ENCODE results near the gene DNAH2. TPM values are rescaled to one million over a fixed set of nuclear protein-coding genes. Genes with fewer than 3 reads are reported as not detected.
A peak's percentile ranks its signal among the peaks of the same experiment; 100 is the strongest.

Gene DNAH2
- total and polyA plus RNA-seq, 9 of the 15 experiments (the other 6 are each of a cell fraction or from before 2014, with no cell fraction given), result 0.03 TPM; not detected in 8

- TF ChIP-seq ZNF609 (CRISPR knock-in tag; IDR thresholded peaks at IDR 0.05; ENCODE audit: borderline replicate concordance), result no peak
- TF ChIP-seq ELK1 (CRISPR knock-in tag; IDR thresholded peaks at IDR 0.05), result no peak
- TF ChIP-seq SP1 (CRISPR knock-in tag; IDR thresholded peaks at IDR 0.05), result peak; percentile 19; the same call in 1 of the 2 replicates
- TF ChIP-seq, protein P1, sequence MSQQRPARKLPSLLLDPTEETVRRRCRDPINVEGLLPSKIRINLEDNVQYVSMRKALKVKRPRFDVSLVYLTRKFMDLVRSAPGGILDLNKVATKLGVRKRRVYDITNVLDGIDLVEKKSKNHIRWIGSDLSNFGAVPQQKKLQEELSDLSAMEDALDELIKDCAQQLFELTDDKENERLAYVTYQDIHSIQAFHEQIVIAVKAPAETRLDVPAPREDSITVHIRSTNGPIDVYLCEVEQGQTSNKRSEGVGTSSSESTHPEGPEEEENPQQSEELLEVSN (IDR thresholded peaks at IDR 0.05; ENCODE audit: borderline replicate concordance in 1 of 2, extremely low read depth in 1 of 2, insufficient read depth in 1 of 2, insufficient read length in 1 of 2, low read depth in 1 of 2, low read length in 1 of 2, poor library complexity in 1 of 2, severe bottlenecking in 1 of 2), result peak in 1 of 2 experiments; percentile 14
- TF ChIP-seq, protein P2, sequence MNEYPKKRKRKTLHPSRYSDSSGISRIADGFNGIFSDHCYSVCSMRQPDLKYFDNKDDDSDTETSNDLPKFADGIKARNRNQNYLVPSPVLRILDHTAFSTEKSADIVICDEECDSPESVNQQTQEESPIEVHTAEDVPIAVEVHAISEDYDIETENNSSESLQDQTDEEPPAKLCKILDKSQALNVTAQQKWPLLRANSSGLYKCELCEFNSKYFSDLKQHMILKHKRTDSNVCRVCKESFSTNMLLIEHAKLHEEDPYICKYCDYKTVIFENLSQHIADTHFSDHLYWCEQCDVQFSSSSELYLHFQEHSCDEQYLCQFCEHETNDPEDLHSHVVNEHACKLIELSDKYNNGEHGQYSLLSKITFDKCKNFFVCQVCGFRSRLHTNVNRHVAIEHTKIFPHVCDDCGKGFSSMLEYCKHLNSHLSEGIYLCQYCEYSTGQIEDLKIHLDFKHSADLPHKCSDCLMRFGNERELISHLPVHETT (CRISPR knock-in tag; conservative IDR thresholded peaks at IDR 0.05 in 1 of 2, IDR thresholded peaks at IDR 0.05 in 1 of 2), result peak in 1 of 2 experiments; percentile 36; a peak in 1 of 4 replicates
Measured at GRCh38 chr17:7687908-7688807, 29.4 kb upstream of the DNAH2 start, which contains the start of gene WRAP53 (continued).

Measured in K562 (cell line).